Measurements from ENCODE around the gene DOCK6.
"Not testable (repeated sequence)": the region's sequence is repeated elsewhere in the genome, so short reads cannot be mapped to it uniquely, and the experiment has no call there.

The DOCK6 gene

GRCh38 chr19:11196406-11197287, 65.7 kb downstream of the DOCK6 start:
- DNase-seq (ENCODE audit: low read depth): no peak

DNA sequence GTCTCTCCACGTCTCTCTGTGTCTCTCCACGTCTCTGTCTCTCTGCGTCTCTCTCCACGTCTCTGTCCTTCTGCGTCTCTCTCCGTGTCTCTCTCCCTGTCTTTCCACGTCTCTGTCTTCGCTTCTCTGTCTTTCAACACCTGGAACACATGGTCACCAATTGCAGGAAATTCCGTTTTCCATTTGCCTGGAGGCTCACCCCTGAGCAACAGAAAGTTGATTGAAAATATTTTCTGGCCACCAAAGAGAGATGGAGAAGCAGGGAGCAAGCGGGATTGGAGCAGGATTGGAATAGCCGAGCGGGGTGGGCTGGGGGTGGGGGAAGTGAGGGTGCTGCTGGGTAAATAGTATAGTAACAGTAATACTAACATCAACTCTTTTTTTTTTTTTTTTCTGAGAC, 66.6 kb downstream of the DOCK6 start:
- DNase-seq (ENCODE audit: low read depth): no peak

DNA sequence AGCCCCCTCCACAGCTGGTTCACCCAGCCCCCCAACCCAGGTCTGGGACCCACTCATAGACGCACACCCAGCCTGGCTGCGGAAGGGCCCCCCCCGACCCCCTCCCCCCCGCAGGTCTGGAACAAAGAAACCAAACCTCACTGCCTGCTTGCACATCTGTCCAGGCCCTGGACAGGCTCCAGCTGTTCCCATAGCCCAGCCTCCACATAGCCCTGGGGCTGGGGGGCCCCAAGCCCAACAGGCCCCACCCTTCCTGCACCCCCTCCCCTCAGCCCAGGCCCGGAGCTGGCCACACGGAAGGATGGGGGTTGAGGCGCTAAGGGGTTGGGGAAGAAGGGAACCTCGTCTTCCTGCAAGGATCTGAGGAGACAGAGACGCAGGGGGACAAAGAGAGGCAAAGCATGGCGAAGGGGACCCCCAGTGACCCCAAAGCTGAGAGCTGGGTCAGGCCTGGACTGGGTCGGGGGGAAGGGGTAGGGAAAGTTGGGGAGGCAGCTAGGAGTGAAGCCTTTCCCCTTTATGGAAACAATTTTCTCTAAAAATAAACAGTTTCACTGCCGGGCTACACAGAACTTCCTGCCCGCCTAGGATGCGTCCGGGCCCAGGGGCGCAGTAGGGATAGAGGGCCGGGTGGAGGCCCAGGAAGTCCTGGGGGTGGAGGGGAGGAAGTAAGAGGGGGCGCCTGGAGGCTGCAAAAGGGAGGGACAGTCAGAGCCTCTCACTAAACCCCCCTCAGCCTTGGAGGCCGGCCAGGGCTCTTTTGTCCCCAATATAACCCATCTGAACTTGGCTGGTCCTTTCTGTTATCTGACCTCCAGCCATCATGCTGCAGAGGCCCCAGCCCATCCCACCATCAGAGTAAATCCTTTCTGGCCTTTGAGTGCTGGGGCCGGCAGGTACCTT, 67.4 kb downstream of the DOCK6 start:
- DNase-seq (ENCODE audit: low read depth): no peak

GRCh38 chr19:11194173-11194572, 68.2 kb downstream of the DOCK6 start:
- no peak for DNase-seq (ENCODE audit: low read depth)

- no peak for DNase-seq (ENCODE audit: low read depth)
Measured at GRCh38 chr19:11192957-11193939, 69.1 kb downstream of the DOCK6 start.

GRCh38 chr19:11191934-11192333, 70.4 kb downstream of the DOCK6 start:
- no peak for DNase-seq (ENCODE audit: low read depth)

DNA sequence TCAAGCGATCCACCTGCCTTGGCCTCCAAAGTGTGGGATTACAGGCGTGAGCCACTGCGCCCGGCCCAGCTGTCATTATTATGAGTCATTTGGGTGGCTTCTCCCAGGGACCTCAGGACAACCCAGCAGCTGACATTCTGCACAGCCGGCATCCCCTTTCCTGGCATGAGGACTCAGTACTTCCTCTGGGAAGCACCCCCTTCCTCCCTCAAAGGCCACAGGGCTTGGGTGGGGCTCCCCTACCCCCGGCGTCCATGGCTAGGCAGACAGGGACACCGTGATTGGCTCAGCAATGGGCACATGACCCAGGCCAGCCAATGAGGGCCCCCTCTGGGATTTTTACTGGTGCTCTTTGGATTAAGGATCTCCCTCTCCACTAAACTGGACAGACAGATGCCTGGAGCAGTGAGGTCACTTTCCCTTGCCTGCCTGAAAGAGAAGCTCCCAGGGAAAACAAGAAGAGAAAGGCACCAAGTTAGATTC, 71.0 kb downstream of the DOCK6 start:
- no peak for DNase-seq (ENCODE audit: low read depth)

DNA sequence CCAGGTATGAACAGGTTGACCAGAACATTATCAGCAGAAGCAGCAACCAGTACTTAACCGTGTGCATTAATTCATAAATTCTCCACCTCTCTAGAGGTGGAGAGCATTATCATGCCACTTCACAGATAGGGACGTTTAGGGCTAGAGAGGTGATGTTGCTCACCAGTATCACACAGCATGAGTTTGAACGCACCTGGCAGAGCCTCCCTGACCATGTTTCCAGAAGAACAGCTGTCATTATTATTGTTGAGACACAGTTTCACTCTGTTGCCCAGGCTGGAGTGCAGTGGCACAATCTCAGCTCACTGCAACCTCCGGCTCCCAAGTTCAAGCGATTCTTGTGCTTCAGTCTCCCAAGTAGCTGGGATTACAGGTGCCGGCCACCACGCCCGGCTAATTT, 71.8 kb downstream of the DOCK6 start:
- no peak for DNase-seq (ENCODE audit: low read depth)

- DNase-seq (ENCODE audit: low read depth): no peak
Measured at GRCh38 chr19:11187441-11187840, 74.9 kb downstream of the DOCK6 start.

GRCh38 chr19:11182994-11183393, 79.3 kb downstream of the DOCK6 start:
- DNase-seq (ENCODE audit: low read depth): no peak

GRCh38 chr19:11181488-11181887, 80.8 kb downstream of the DOCK6 start:
- no peak for DNase-seq (ENCODE audit: low read depth)

- DNase-seq (ENCODE audit: low read depth): not testable (repeated sequence)
Measured at GRCh38 chr19:11180975-11181374, 81.3 kb downstream of the DOCK6 start.

GRCh38 chr19:11180346-11180745, 82.0 kb downstream of the DOCK6 start:
- DNase-seq (ENCODE audit: low read depth): no peak

- DNase-seq (ENCODE audit: low read depth): no peak
Measured at GRCh38 chr19:11179716-11180297, 82.5 kb downstream of the DOCK6 start.

- not testable (repeated sequence) for DNase-seq (ENCODE audit: low read depth)
Measured at GRCh38 chr19:11179145-11179465, 83.2 kb downstream of the DOCK6 start.

DNA sequence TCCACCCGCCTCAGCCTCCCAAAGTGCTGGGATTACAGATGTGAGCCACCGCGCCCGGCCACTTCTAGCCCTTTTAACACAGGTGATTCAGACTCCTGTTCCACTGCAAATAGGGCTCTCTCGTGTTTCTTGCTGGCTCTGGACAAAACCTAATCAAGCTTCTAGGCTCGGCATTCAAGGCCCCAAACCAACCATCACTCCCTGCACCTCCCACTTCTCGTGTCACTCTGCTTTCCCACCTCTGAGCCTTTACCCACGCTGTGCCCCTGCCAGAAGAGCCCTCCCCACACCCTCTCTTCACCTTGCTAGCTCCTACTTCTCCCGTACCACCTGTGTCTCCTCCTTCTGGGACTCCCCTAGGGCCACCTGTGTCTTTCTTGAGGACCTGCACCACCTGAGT, 84.7 kb downstream of the DOCK6 start:
- no peak for DNase-seq (ENCODE audit: low read depth)

DNA sequence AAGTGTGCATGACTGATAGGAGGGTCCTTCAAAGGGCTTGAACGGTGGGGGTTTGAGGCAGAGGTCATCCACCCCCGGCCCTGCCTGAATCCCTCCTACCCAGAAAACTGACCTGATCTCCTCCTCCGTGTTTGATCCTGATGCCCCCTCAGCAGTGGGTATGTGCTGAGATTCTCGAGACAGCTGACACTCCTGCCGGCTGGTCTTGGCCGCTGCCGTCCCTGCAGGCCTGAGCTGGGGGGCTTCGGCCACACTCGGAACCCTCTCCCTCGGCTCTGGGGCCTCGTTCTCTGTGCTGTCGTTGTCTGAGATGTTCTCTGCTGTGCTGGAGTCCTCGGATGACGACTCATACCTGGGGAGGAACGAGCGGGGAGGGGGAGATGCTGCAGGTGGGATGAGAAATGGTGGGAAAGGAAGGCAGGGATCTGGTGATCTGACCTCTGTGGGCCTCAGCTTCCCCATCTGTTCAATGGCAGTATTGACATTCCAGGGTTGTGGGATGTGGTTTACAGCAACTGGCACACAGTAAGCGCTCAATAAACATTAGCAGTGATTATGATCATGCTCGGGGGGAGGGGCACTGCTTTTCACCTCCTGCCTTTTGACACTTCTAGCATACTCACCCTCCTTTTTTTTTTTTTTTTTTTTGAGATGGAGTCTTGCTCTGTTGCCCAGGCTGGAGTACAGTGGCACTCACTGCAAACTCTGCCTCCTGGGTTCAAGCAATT, 85.7 kb downstream of the DOCK6 start:
- DNase-seq (ENCODE audit: low read depth): no peak

GRCh38 chr19:11175920-11176319, 86.4 kb downstream of the DOCK6 start:
- no peak for DNase-seq (ENCODE audit: low read depth)

DNA sequence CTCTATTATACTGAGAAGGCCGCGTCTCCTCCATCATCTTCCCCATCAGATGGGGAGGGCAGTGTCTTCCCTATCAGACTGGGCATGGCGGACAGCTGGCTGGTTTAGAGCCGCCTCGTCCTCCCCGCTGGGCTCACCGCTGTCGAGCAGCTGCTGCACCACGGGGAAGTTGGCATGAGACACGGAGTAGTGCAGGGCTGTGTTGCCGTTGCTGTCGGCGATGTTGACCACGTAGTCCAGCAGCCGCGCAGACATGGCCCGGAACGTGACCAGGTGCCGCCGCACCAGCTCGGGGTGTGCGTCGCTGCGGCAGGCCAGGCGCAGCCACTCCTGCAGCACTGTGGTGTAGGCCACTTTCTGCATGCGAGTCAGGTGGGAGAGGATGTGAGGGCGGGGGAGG, 88.0 kb downstream of the DOCK6 start:
- no peak for DNase-seq (ENCODE audit: low read depth)

GRCh38 chr19:11173516-11174155, 88.7 kb downstream of the DOCK6 start:
- no peak for DNase-seq (ENCODE audit: low read depth)

All from stimulated activated CD8-positive, alpha-beta memory T cell treated with anti-CD3 and anti-CD28 coated beads, Interleukin-15, amount 100 ng/mL, for 1 hour (primary cell).